ENCODE results near the gene GPR141.

GPR141 gene

GRCh38 chr7:37683246-37684120 is at the start of gene GPR141:
GPR141 (plus strand) TSS chr7:37683766; CDS start chr7:37740394, 56,628 bp downstream.
- no peak for DNase-seq

GRCh38 chr7:37635346-37635745 is 48.2 kb upstream of the GPR141 start:
- DNase-seq: no peak

- no peak for DNase-seq
These were observed 41.5 kb upstream of the GPR141 start for GRCh38 chr7:37642028-37642540.

- DNase-seq: no peak
These were observed 39.7 kb upstream of the GPR141 start for GRCh38 chr7:37643876-37644275.

GRCh38 chr7:37645282-37646050 is 38.1 kb upstream of the GPR141 start:
- DNase-seq: no peak

GRCh38 chr7:37656913-37657530 is 26.5 kb upstream of the GPR141 start:
- DNase-seq: no peak

GRCh38 chr7:37657816-37658215 is 25.8 kb upstream of the GPR141 start:
- no peak for DNase-seq

GRCh38 chr7:37659971-37660565 is 23.5 kb upstream of the GPR141 start:
- DNase-seq: no peak

GRCh38 chr7:37660614-37661013 is 23.0 kb upstream of the GPR141 start:
- no peak for DNase-seq

GRCh38 chr7:37663693-37664092 is 19.9 kb upstream of the GPR141 start:
- no peak for DNase-seq

- DNase-seq: no peak
These were observed 18.1 kb upstream of the GPR141 start for GRCh38 chr7:37665352-37666022.

- no peak for DNase-seq
These were observed 17.4 kb upstream of the GPR141 start for GRCh38 chr7:37666026-37666799.

- DNase-seq: no peak
These were observed 13.7 kb upstream of the GPR141 start for GRCh38 chr7:37669818-37670217.

- DNase-seq: no peak
These were observed 13.1 kb upstream of the GPR141 start for GRCh38 chr7:37670436-37670835.

GRCh38 chr7:37671876-37672275 is 11.7 kb upstream of the GPR141 start:
- no peak for DNase-seq

GRCh38 chr7:37672926-37673325 is 10.6 kb upstream of the GPR141 start:
- no peak for DNase-seq

- DNase-seq: no peak
These were observed 10.0 kb upstream of the GPR141 start for GRCh38 chr7:37673523-37673922.

- DNase-seq: no peak
These were observed 9.0 kb upstream of the GPR141 start for GRCh38 chr7:37674531-37674930.

- no peak for DNase-seq
These were observed 7.8 kb upstream of the GPR141 start for GRCh38 chr7:37675749-37676148.

GRCh38 chr7:37684927-37685326 is 1.4 kb downstream of the GPR141 start:
- no peak for DNase-seq

- no peak for DNase-seq
These were observed 3.2 kb downstream of the GPR141 start for GRCh38 chr7:37686556-37687345.
